HG02943 (cell line): ENCODE measurements around the gene TEX2.

ENCODE experiments used
- ATAC-seq: cut with Tn5 transposase; IDR thresholded peaks from one replicate; pipeline ENCODE4 v1.9.1; 2021; ENCODE audit warnings: mild to moderate bottlenecking, low read depth, moderate library complexity; ENCODE audit not compliant: unreplicated experiment

TEX2 gene

DNA sequence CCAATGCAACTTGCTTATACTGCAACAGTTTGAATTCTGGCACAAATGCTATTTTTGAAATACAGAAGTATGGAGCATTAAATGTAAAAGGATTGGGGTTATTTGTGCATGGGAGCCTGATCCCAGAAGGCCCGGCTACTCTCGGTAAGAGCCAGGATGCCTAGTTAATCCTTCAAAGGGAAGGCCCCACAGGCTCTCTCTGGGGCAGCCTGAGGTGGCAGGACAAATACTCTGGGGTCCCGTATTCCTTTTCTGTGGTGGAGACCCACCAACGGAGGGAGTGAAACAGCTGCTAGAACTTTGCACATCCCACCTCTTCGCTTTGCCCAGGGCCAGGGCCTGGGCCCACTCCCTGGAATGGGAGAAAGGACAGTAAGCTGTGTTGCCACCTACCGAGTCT is 163.5 kb downstream of the TEX2 start:
- no peak for ATAC-seq
